ENCODE results near the gene PKHD1. TPM values are rescaled to one million over a fixed set of nuclear protein-coding genes. Genes with fewer than 3 reads are reported as not detected.
"Not testable (repeated sequence)": the region's sequence is repeated elsewhere in the genome, so short reads cannot be mapped to it uniquely, and the experiment has no call there.

PKHD1 gene
- polyA plus RNA-seq, 1 experiment, result not detected

GRCh38 chr6:51959744-51960383 lies 127.5 kb downstream of the PKHD1 start:
- no peak overlapping the region for H3K4me3 ChIP-seq (ENCODE audit: low read depth, low read length)
- no peaks in the 10 kb centered on the region for H3K9me3 ChIP-seq (ENCODE audit: control insufficient read depth, insufficient read depth, low read length)
- no peaks in the 10 kb centered on the region for H3K27me3 ChIP-seq (ENCODE audit: control insufficient read depth, insufficient read depth, low read length)
- no peak overlapping the region for H3K27ac ChIP-seq (ENCODE audit: low read depth, low read length)
- TF ChIP-seq, protein P1, sequence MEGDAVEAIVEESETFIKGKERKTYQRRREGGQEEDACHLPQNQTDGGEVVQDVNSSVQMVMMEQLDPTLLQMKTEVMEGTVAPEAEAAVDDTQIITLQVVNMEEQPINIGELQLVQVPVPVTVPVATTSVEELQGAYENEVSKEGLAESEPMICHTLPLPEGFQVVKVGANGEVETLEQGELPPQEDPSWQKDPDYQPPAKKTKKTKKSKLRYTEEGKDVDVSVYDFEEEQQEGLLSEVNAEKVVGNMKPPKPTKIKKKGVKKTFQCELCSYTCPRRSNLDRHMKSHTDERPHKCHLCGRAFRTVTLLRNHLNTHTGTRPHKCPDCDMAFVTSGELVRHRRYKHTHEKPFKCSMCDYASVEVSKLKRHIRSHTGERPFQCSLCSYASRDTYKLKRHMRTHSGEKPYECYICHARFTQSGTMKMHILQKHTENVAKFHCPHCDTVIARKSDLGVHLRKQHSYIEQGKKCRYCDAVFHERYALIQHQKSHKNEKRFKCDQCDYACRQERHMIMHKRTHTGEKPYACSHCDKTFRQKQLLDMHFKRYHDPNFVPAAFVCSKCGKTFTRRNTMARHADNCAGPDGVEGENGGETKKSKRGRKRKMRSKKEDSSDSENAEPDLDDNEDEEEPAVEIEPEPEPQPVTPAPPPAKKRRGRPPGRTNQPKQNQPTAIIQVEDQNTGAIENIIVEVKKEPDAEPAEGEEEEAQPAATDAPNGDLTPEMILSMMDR (IDR thresholded peaks at IDR 0.05; ENCODE audit: low read depth, low read length), result peak; percentile 79
- DNase-seq (ENCODE audit: low read depth, low spot score), result peak; percentile 11
- ChIA-PET POLR2A (no interaction called here), CTCF (interaction anchor here (0.6 to 1.7 kb wide), 10 partner anchors 9 to 1147 kb away, joined by 3 to 7 read pairs (median 4); no protein-coding TSS in a partner anchor)

DNA sequence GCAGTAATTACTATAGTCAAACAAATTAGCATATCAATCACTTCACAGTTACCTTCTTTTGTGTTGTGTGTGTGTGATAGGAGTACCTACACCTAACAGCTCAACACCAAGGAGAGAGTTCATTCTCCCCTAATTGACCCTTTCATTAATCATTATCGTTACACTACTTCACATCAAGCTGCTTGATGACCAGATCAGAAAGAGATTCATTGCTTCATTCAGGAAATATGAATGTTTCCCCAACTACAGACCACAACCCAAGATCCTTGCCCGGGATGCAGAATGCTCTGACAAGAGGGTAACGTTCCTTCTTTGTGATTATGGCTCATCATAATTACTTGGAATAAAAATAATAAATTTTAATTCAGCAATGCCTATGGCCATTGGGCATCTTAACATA lies 132.7 kb downstream of the PKHD1 start:
- Histone ChIP-seq H3K27ac (ENCODE audit: low read depth, low read length) (no peak overlapping the region), H3K9me3 (ENCODE audit: control insufficient read depth, insufficient read depth, low read length) (no peaks in the 10 kb centered on the region), H3K27me3 (ENCODE audit: control insufficient read depth, insufficient read depth, low read length) (no peaks in the 10 kb centered on the region), H3K4me3 (ENCODE audit: low read depth, low read length) (no peak overlapping the region)
- ChIA-PET POLR2A (no interaction called here), CTCF (no interaction called here)
- TF ChIP-seq, protein P1 (IDR thresholded peaks at IDR 0.05; ENCODE audit: low read depth, low read length), result no peak
- no peak for DNase-seq (ENCODE audit: low read depth, low spot score)

- no peak overlapping the region for H3K27ac ChIP-seq (ENCODE audit: low read depth, low read length)
- no peaks in the 10 kb centered on the region for H3K27me3 ChIP-seq (ENCODE audit: control insufficient read depth, insufficient read depth, low read length)
- no peak overlapping the region for H3K4me3 ChIP-seq (ENCODE audit: low read depth, low read length)
- DNase-seq (ENCODE audit: low read depth, low spot score), result no peak
- ChIA-PET CTCF (no interaction called here), POLR2A (no interaction called here)
- TF ChIP-seq, protein P1 (IDR thresholded peaks at IDR 0.05; ENCODE audit: low read depth, low read length), result no peak
- H3K9me3 ChIP-seq (ENCODE audit: control insufficient read depth, insufficient read depth, low read length), result no peaks in the 10 kb centered on the region
Observed at GRCh38 chr6:51953246-51953645, 134.2 kb downstream of the PKHD1 start.

- TF ChIP-seq, protein P1 (IDR thresholded peaks at IDR 0.05; ENCODE audit: low read depth, low read length), result no peak
- POLR2A ChIA-PET, result no interaction called here
- H3K27ac ChIP-seq (ENCODE audit: low read depth, low read length), result no peak overlapping the region
Observed at GRCh38 chr6:51951924-51952323, 135.5 kb downstream of the PKHD1 start.

GRCh38 chr6:51949526-51949925 lies 137.9 kb downstream of the PKHD1 start:
- TF ChIP-seq, protein P1 (IDR thresholded peaks at IDR 0.05; ENCODE audit: low read depth, low read length), result no peak

More at GRCh38 chr6:51951924-51952323, 135.5 kb downstream of the PKHD1 start:
- no peak for DNase-seq (ENCODE audit: low read depth, low spot score)
- Histone ChIP-seq H3K27me3 (ENCODE audit: control insufficient read depth, insufficient read depth, low read length) (no peaks in the 10 kb centered on the region), H3K4me3 (ENCODE audit: low read depth, low read length) (no peak overlapping the region), H3K9me3 (ENCODE audit: control insufficient read depth, insufficient read depth, low read length) (no peaks in the 10 kb centered on the region)
- CTCF ChIA-PET, result interaction anchor here (2.0 kb wide), 1 partner anchor 8 kb away, joined by 7 read pairs; no protein-coding TSS in a partner anchor

GRCh38 chr6:51939695-51940094 lies 147.7 kb downstream of the PKHD1 start:
- H3K27ac ChIP-seq (ENCODE audit: low read depth, low read length); POLR2A ChIA-PET; CTCF ChIA-PET; H3K27me3 ChIP-seq (ENCODE audit: control insufficient read depth, insufficient read depth, low read length); DNase-seq (ENCODE audit: low read depth, low spot score); H3K4me3 ChIP-seq (ENCODE audit: low read depth, low read length); H3K9me3 ChIP-seq (ENCODE audit: control insufficient read depth, insufficient read depth, low read length): not testable (repeated sequence)

More at GRCh38 chr6:51949526-51949925, 137.9 kb downstream of the PKHD1 start:
- peak overlapping the region; percentile 2 for H3K27ac ChIP-seq (ENCODE audit: low read depth, low read length)
- ChIA-PET CTCF (interaction anchor here (1.0 kb wide), 1 partner anchor 10 kb away, joined by 4 read pairs; no protein-coding TSS in a partner anchor), POLR2A (no interaction called here)
- H3K27me3 ChIP-seq (ENCODE audit: control insufficient read depth, insufficient read depth, low read length), result no peaks in the 10 kb centered on the region
- DNase-seq (ENCODE audit: low read depth, low spot score), result no peak
- no peak overlapping the region for H3K4me3 ChIP-seq (ENCODE audit: low read depth, low read length)
- H3K9me3 ChIP-seq (ENCODE audit: control insufficient read depth, insufficient read depth, low read length), result no peaks in the 10 kb centered on the region
